ENCODE data around the gene PRR3. TPM values are rescaled to one million over a fixed set of nuclear protein-coding genes. Genes with fewer than 3 reads are reported as not detected.

The PRR3 gene
- total and polyA plus RNA-seq, 2 of the 4 experiments (the other 2 are of a cell fraction), result 7.2 to 17.3 TPM

GRCh38 chr6:30573113-30573512 is 16.0 kb downstream of the PRR3 start:
- no peak overlapping the region for H3K56ac ChIP-seq (ENCODE audit: extremely low read depth, insufficient read depth, low read length)
- H3K23ac ChIP-seq (ENCODE audit: low read depth, low read length), result no peak overlapping the region
- H3K27ac ChIP-seq (ENCODE audit: insufficient read depth, low read length), result no peak overlapping the region
- no peak overlapping the region for H4K8ac ChIP-seq (ENCODE audit: low read depth in 2 of 2, low read length in 2 of 2)
- CTCF ChIA-PET, result no interaction called here
- POLR2A ChIA-PET (ENCODE audit: unreplicated experiment), result no interaction called here
- no peak overlapping the region for H3K18ac ChIP-seq (ENCODE audit: low read depth, low read length)
- dilution Hi-C loops (cut with HindIII; ENCODE audit: low sequenced_read_pairs, unreplicated experiment), result no loop called here
- H2AK5ac ChIP-seq (ENCODE audit: low read depth, low read length), result no peak overlapping the region
- no peak overlapping the region for H2AFZ ChIP-seq (replicated peaks; ENCODE audit: low read length, poor library complexity)
- no peak overlapping the region for H4K91ac ChIP-seq (ENCODE audit: insufficient read depth, low read depth, low read length)
- peaks cover 5% of the 10 kb centered on the region for H3K9me1 ChIP-seq (ENCODE audit: insufficient read depth, low read length)
- H4K5ac ChIP-seq (ENCODE audit: low read depth, low read length), result no peak overlapping the region
- peaks cover 53% of the 10 kb centered on the region for H4K20me1 ChIP-seq (ENCODE audit: insufficient read depth, low read length)
- H2BK120ac ChIP-seq (ENCODE audit: low read depth, low read length), result no peak overlapping the region
- BruUV-seq (replicated peaks), result no TSS peak
- H3K4me1 ChIP-seq (ENCODE audit: control insufficient read depth, insufficient read depth, low read length), result peaks cover 3% of the 10 kb centered on the region
- no peak overlapping the region for H3K4me2 ChIP-seq (ENCODE audit: low read depth, low read length)
- no peak for DNase-seq
- 91% methylated on average over 4 of the region's 4 CpGs; no CpG with 5 or more reads in 1 of the 2 experiments for WGBS, 2 experiments (ENCODE audit: extremely low coverage in 2 of 2, insufficient read length in 1 of 2)
- H3K79me1 ChIP-seq (ENCODE audit: low read depth in 1 of 2, low read length in 2 of 2), result peaks cover 32 to 59% of the 10 kb centered on the region in 2 experiments
- no peaks in the 10 kb centered on the region for H3K9me3 ChIP-seq (ENCODE audit: control insufficient read depth, insufficient read depth, low read length)
- in situ Hi-C loops (cut with MboI; ENCODE audit: low sequenced_read_pairs), result no loop called here
- no peak for TF ChIP-seq SMC3 (IDR thresholded peaks at IDR 0.05; ENCODE audit: low read depth, low read length)
- no peak for TF ChIP-seq CTCF (conservative IDR thresholded peaks at IDR 0.05; ENCODE audit: low read depth, low read length)
- no peak for TF ChIP-seq CHD1 (IDR thresholded peaks at IDR 0.05; ENCODE audit: low read depth, low read length)
- no peak for TF ChIP-seq RFX5 (IDR thresholded peaks at IDR 0.05; ENCODE audit: low read depth, low read length)
- TF ChIP-seq ELK1 (IDR thresholded peaks at IDR 0.05; ENCODE audit: borderline replicate concordance, low read depth, low read length), result no peak
- no peak for TF ChIP-seq RCOR1 (IDR thresholded peaks at IDR 0.05; ENCODE audit: insufficient replicate concordance, low read length)
- TF ChIP-seq MXI1 (IDR thresholded peaks at IDR 0.05; ENCODE audit: borderline replicate concordance, low read depth, low read length), result no peak
- no peak for TF ChIP-seq MAFK (IDR thresholded peaks at IDR 0.05; ENCODE audit: low read depth, low read length)
- no peak for TF ChIP-seq NFE2L2 (IDR thresholded peaks at IDR 0.05; ENCODE audit: low read depth, low read length)
- TF ChIP-seq CEBPB (IDR thresholded peaks at IDR 0.05; ENCODE audit: low read depth, low read length), result no peak
- H3K27me3 ChIP-seq (ENCODE audit: control insufficient read depth, insufficient read depth, low read length), result no peaks in the 10 kb centered on the region
- H3K14ac ChIP-seq (replicated peaks; ENCODE audit: low read depth, low read length), result no peak overlapping the region
- intact Hi-C loops (cut with micrococcal nuclease), result no loop called here
- H2AK9ac ChIP-seq (replicated peaks; ENCODE audit: low read depth, low read length, poor library complexity), result no peak overlapping the region
- H2BK20ac ChIP-seq (ENCODE audit: low read depth, low read length), result no peak overlapping the region
- H2BK5ac ChIP-seq (ENCODE audit: low read depth, low read length, poor library complexity, severe bottlenecking), result no peak overlapping the region
- no peak overlapping the region for H3K4me3 ChIP-seq (ENCODE audit: insufficient read depth, low read depth, low read length)
- no peak overlapping the region for H2BK15ac ChIP-seq (ENCODE audit: low read depth, low read length)
- H3K9ac ChIP-seq (ENCODE audit: low read depth, low read length), result no peak overlapping the region
- peaks cover 14% of the 10 kb centered on the region for H3K36me3 ChIP-seq (ENCODE audit: control insufficient read depth, insufficient read depth, low read length)
- no peak overlapping the region for H3K4ac ChIP-seq (ENCODE audit: low read depth, low read length)
- no peak for ATAC-seq (ENCODE audit: low read depth)
